ENCODE results near the gene CACNA1B.

- TF ChIP-seq, protein P1, sequence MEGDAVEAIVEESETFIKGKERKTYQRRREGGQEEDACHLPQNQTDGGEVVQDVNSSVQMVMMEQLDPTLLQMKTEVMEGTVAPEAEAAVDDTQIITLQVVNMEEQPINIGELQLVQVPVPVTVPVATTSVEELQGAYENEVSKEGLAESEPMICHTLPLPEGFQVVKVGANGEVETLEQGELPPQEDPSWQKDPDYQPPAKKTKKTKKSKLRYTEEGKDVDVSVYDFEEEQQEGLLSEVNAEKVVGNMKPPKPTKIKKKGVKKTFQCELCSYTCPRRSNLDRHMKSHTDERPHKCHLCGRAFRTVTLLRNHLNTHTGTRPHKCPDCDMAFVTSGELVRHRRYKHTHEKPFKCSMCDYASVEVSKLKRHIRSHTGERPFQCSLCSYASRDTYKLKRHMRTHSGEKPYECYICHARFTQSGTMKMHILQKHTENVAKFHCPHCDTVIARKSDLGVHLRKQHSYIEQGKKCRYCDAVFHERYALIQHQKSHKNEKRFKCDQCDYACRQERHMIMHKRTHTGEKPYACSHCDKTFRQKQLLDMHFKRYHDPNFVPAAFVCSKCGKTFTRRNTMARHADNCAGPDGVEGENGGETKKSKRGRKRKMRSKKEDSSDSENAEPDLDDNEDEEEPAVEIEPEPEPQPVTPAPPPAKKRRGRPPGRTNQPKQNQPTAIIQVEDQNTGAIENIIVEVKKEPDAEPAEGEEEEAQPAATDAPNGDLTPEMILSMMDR (IDR thresholded peaks at IDR 0.05; ENCODE audit: borderline replicate concordance, extremely low read depth, low read length, poor library complexity, severe bottlenecking), result no peak
- no peak for TF ChIP-seq EZH2 (IDR thresholded peaks at IDR 0.05; ENCODE audit: borderline replicate concordance, low read depth, low read length, severe bottlenecking)
Measured at GRCh38 chr9:138096519-138096845, 218.9 kb downstream of the CACNA1B start.
